A204.1 (cell line): ENCODE results near the gene MZB1.

ENCODE experiments used
- FAIRE-seq: peaks from 2 replicates; lab custom pipeline; 2012; peaks lifted over from hg19 to GRCh38; lab: Jason Lieb, UNC

Gene MZB1

GRCh38 chr5:139389701-139390638, at the start of gene MZB1:
MZB1 (minus strand) TSS chr5:139389913; CDS start chr5:139389856, 57 bp downstream.
- FAIRE-seq, result no peak

- FAIRE-seq, result no peak
Observed at GRCh38 chr5:139439013-139439903, 49.5 kb upstream of the MZB1 start, which contains the start of gene DNAJC18. DNAJC18 (minus strand) TSS chr5:139439525; CDS start chr5:139439445, 80 bp downstream.

GRCh38 chr5:139438707-139439012, 48.9 kb upstream of the MZB1 start:
- no peak for FAIRE-seq

GRCh38 chr5:139435676-139436075, 46.0 kb upstream of the MZB1 start:
- FAIRE-seq, result no peak

- FAIRE-seq, result no peak
Observed at GRCh38 chr5:139431706-139432105, 42.0 kb upstream of the MZB1 start.

GRCh38 chr5:139430015-139430414, 40.3 kb upstream of the MZB1 start:
- no peak for FAIRE-seq

GRCh38 chr5:139426203-139426885, 36.6 kb upstream of the MZB1 start:
- FAIRE-seq, result no peak

- FAIRE-seq, result no peak
Observed at GRCh38 chr5:139425497-139425896, 35.8 kb upstream of the MZB1 start.

- peak; percentile 90 for FAIRE-seq
Observed at GRCh38 chr5:139422307-139422893, 32.7 kb upstream of the MZB1 start.

GRCh38 chr5:139419226-139420192, 29.8 kb upstream of the MZB1 start:
- no peak for FAIRE-seq

- FAIRE-seq, result no peak
Observed at GRCh38 chr5:139418793-139419192, 29.1 kb upstream of the MZB1 start.

- FAIRE-seq, result no peak
Observed at GRCh38 chr5:139417214-139417613, 27.5 kb upstream of the MZB1 start.

GRCh38 chr5:139416651-139417050, 26.9 kb upstream of the MZB1 start:
- no peak for FAIRE-seq

GRCh38 chr5:139415869-139416268, 26.2 kb upstream of the MZB1 start:
- FAIRE-seq, result no peak

- FAIRE-seq, result no peak
Observed at GRCh38 chr5:139415221-139415861, 25.6 kb upstream of the MZB1 start.

GRCh38 chr5:139414581-139415130, 24.9 kb upstream of the MZB1 start:
- FAIRE-seq, result no peak

GRCh38 chr5:139413963-139414362, 24.2 kb upstream of the MZB1 start:
- FAIRE-seq, result no peak

GRCh38 chr5:139413153-139413552, 23.4 kb upstream of the MZB1 start:
- no peak for FAIRE-seq

- FAIRE-seq, result no peak
Observed at GRCh38 chr5:139410993-139411828, 21.5 kb upstream of the MZB1 start.
